ES-I3 (cell line): ENCODE results near the gene VPS33B.
A peak's percentile ranks its signal among the peaks of the same experiment; 100 is the strongest.

Experiments used
- H3K36me3 ChIP-seq: 2 replicates; pipeline ENCODE4 v1.6.1; 2013; ENCODE audit warnings: mild to moderate bottlenecking, low read length, control low read depth, moderate library complexity; ENCODE audit not compliant: insufficient read depth
- H3K4me1 ChIP-seq: 2 replicates; pipeline ENCODE4 v1.6.1; 2013; ENCODE audit warnings: mild to moderate bottlenecking, control low read depth, low read length; ENCODE audit not compliant: insufficient read depth
- H3K9ac ChIP-seq: 2 replicates; pipeline ENCODE4 v1.6.1; 2013; ENCODE audit warnings: low read depth, mild to moderate bottlenecking, low read length, moderate library complexity
- H3K9me3 ChIP-seq: 2 replicates; pipeline ENCODE4 v1.6.1; 2013; ENCODE audit warnings: mild to moderate bottlenecking, low read length, moderate library complexity; ENCODE audit not compliant: control insufficient read depth, insufficient read depth

The VPS33B gene

GRCh38 chr15:91022075-91022831, at the start of gene VPS33B:
Gene VPS33B (minus strand): TSS chr15:91022594. CDS start chr15:91022249, 345 bp downstream.
- Histone ChIP-seq H3K36me3 (no peaks in the 10 kb centered on the region; the same call in 1 of the 2 replicates), H3K4me1 (no peaks in the 10 kb centered on the region), H3K9me3 (no peaks in the 10 kb centered on the region), H3K9ac (peak within 1 kb of the TSS; percentile 78)

- Histone ChIP-seq H3K9me3 (no peaks in the 10 kb centered on the region), H3K4me1 (no peaks in the 10 kb centered on the region), H3K36me3 (no peaks in the 10 kb centered on the region), H3K9ac (no peak overlapping the region)
Observed at GRCh38 chr15:91072161-91072560, 49.8 kb upstream of the VPS33B start.

- H3K4me1 ChIP-seq: no peaks in the 10 kb centered on the region
Observed at GRCh38 chr15:91070872-91071271, 48.5 kb upstream of the VPS33B start.

GRCh38 chr15:91068966-91069365, 46.6 kb upstream of the VPS33B start:
- H3K9ac ChIP-seq: no peak overlapping the region

More at GRCh38 chr15:91070872-91071271, 48.5 kb upstream of the VPS33B start:
- Histone ChIP-seq H3K9me3 (no peaks in the 10 kb centered on the region), H3K9ac (no peak overlapping the region), H3K36me3 (no peaks in the 10 kb centered on the region)

GRCh38 chr15:91068436-91068835, 46.0 kb upstream of the VPS33B start:
- Histone ChIP-seq H3K9ac (no peak overlapping the region), H3K36me3 (no peaks in the 10 kb centered on the region), H3K9me3 (no peaks in the 10 kb centered on the region), H3K4me1 (no peaks in the 10 kb centered on the region)

More at GRCh38 chr15:91068966-91069365, 46.6 kb upstream of the VPS33B start:
- Histone ChIP-seq H3K4me1 (no peaks in the 10 kb centered on the region), H3K9me3 (no peaks in the 10 kb centered on the region), H3K36me3 (no peaks in the 10 kb centered on the region)

- Histone ChIP-seq H3K36me3 (no peaks in the 10 kb centered on the region), H3K4me1 (no peaks in the 10 kb centered on the region), H3K9me3 (no peaks in the 10 kb centered on the region), H3K9ac (no peak overlapping the region)
Observed at GRCh38 chr15:91067036-91067435, 44.6 kb upstream of the VPS33B start.

- no peaks in the 10 kb centered on the region for H3K36me3 ChIP-seq
- no peaks in the 10 kb centered on the region for H3K9me3 ChIP-seq
- no peak overlapping the region for H3K9ac ChIP-seq
Observed at GRCh38 chr15:91065505-91065904, 43.1 kb upstream of the VPS33B start.

GRCh38 chr15:91061997-91062396, 39.6 kb upstream of the VPS33B start:
- no peak overlapping the region for H3K9ac ChIP-seq
- no peaks in the 10 kb centered on the region for H3K9me3 ChIP-seq
- H3K4me1 ChIP-seq: no peaks in the 10 kb centered on the region
- H3K36me3 ChIP-seq: no peaks in the 10 kb centered on the region

More at GRCh38 chr15:91065505-91065904, 43.1 kb upstream of the VPS33B start:
- no peaks in the 10 kb centered on the region for H3K4me1 ChIP-seq

- Histone ChIP-seq H3K9me3 (no peaks in the 10 kb centered on the region), H3K36me3 (no peaks in the 10 kb centered on the region), H3K4me1 (no peaks in the 10 kb centered on the region)
Observed at GRCh38 chr15:91061230-91061629, 38.8 kb upstream of the VPS33B start.

GRCh38 chr15:91055548-91056331, 33.3 kb upstream of the VPS33B start:
- no peaks in the 10 kb centered on the region for H3K4me1 ChIP-seq
- no peaks in the 10 kb centered on the region for H3K9me3 ChIP-seq
- H3K36me3 ChIP-seq: no peaks in the 10 kb centered on the region
- no peak overlapping the region for H3K9ac ChIP-seq

More at GRCh38 chr15:91061230-91061629, 38.8 kb upstream of the VPS33B start:
- H3K9ac ChIP-seq: no peak overlapping the region

- Histone ChIP-seq H3K9ac (no peak overlapping the region), H3K4me1 (no peaks in the 10 kb centered on the region), H3K36me3 (no peaks in the 10 kb centered on the region), H3K9me3 (no peaks in the 10 kb centered on the region)
Observed at GRCh38 chr15:91054816-91055215, 32.4 kb upstream of the VPS33B start.

- Histone ChIP-seq H3K4me1 (no peaks in the 10 kb centered on the region), H3K9ac (no peak overlapping the region), H3K36me3 (no peaks in the 10 kb centered on the region), H3K9me3 (no peaks in the 10 kb centered on the region)
Observed at GRCh38 chr15:91051248-91051647, 28.9 kb upstream of the VPS33B start.

GRCh38 chr15:91050128-91050455, 27.7 kb upstream of the VPS33B start:
- Histone ChIP-seq H3K9ac (no peak overlapping the region), H3K36me3 (no peaks in the 10 kb centered on the region), H3K4me1 (no peaks in the 10 kb centered on the region), H3K9me3 (no peaks in the 10 kb centered on the region)

- H3K36me3 ChIP-seq: no peaks in the 10 kb centered on the region
- H3K9me3 ChIP-seq: no peaks in the 10 kb centered on the region
- no peaks in the 10 kb centered on the region for H3K4me1 ChIP-seq
- no peak overlapping the region for H3K9ac ChIP-seq
Observed at GRCh38 chr15:91049378-91050127, 27.2 kb upstream of the VPS33B start.
